Measurements from ENCODE around the gene POU2F1.
"Not testable (repeated sequence)": the region's sequence is repeated elsewhere in the genome, so short reads cannot be mapped to it uniquely, and the experiment has no call there.

Gene POU2F1

DNA sequence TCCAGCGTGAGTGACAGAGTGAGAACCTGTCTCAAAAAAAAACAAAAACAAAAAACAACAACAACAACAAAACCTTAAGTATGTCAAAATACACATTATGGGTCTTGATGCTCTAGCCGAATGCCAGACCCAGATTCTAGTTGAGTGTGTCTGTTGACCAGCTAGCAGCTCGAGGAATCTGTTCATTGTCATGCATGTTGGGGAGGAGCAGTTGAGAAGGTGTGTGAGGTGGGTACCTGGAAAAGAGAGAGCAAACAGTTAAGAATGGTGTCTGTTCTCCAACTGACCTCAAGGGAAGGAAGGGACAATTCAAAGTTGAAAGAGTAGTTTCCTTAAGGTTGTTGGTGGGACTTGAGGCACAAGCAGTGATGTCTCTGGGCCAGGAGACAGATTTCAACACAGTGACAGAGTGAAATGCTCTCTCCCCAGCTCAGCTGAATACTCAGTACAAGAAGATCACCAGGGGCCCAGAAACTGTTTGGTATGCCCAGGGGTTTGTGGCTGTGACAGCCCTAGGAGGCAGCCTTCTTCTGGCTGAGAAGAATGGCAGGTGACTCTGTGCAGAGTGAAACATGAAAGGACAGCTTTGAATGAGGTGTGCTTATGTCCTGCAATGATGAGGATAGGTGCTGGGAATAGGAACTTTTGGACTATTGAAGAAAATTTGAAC lies 14.4 kb upstream of the POU2F1 start:
- no peak for DNase-seq

DNA sequence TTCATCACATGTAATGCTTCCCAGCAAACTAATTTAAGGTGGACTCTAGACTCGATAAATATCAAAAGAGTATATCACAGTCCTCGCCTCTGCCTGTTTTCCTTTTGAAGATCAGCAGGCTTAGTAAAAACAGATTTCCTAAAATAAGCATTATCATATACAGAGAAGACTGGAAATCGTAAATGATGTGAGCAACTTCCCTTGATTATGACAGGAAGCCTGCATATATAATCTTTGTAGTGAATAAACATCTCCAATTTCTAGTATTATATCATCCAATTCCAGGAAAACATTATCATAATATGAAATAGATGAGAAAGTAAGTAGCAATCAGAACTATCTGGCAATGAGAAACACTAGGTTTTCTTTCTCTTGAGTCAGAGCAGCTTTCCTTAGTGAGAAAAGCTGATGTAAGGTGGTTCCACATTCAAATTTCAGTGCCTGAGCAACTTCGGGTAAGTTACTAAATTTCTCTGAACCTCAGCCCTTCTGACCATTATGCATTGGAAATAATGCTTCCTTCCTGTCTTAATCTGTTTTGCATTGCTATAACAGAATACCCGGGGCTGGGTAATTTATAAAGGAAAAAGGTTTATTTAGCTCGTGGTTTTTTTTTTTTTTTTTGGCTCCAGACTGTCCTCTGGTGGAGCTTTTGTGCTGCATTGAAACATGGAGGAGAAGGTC lies 12.6 kb upstream of the POU2F1 start:
- no peak for DNase-seq

GRCh38 chr1:167208624-167208976 lies 12.1 kb upstream of the POU2F1 start:
- DNase-seq, result no peak

GRCh38 chr1:167209044-167209443 lies 11.6 kb upstream of the POU2F1 start:
- DNase-seq, result no peak

DNA sequence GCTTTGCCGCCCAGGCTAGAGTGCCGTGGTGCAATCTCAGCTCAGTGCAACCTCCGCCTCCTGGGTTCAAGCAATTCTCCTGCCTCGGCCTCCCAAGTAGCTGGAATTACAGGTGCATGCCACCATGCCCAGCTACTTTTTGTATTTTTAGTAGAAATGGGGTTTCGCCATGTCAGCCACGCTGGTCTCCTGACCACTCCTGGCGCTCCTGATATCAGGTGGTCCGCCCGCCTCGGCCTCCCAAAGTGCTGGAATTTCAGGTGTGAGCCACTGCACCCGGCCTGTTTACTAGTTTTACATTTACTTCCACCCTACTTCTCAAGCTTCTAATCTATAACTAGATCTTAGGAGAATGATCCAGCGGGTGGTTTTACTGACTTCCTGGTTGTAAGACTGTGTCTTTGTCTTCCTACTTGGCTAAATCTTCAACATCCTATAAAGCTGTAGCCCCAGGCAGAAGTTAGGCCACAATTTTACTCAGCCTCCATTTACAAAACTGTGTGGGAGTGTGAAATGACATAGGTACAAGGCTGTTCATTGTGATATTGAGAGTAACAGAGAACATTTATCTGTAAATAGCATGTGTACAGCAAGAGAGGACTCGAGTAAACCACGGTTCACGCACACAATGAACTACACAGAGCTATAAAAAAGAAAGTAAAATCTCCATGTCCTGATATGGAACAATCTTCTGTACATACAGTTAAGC lies 9.6 kb upstream of the POU2F1 start:
- no peak for DNase-seq

- DNase-seq, result no peak
Measured at GRCh38 chr1:167212025-167212424, 8.7 kb upstream of the POU2F1 start.

DNA sequence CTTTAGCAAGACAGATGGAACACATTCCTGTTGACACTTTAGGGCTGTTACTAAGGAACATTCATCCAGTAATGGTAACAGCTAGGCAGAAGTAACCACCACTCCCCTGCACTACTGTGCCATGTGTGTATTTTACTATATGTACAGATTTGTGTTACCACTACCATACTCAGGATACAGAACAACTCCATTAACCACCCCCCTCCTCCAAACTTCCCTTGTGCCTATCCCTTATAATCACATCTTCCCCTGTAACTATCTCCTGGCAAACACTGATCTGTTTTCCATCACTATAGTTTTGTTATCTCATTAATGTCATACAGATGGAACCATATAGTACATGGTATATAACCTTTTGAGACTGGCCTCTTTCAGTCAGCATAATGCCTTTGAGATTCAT lies 3.9 kb upstream of the POU2F1 start:
- DNase-seq, result no peak

GRCh38 chr1:167219194-167219593 lies 1.5 kb upstream of the POU2F1 start:
- no peak for DNase-seq

DNA sequence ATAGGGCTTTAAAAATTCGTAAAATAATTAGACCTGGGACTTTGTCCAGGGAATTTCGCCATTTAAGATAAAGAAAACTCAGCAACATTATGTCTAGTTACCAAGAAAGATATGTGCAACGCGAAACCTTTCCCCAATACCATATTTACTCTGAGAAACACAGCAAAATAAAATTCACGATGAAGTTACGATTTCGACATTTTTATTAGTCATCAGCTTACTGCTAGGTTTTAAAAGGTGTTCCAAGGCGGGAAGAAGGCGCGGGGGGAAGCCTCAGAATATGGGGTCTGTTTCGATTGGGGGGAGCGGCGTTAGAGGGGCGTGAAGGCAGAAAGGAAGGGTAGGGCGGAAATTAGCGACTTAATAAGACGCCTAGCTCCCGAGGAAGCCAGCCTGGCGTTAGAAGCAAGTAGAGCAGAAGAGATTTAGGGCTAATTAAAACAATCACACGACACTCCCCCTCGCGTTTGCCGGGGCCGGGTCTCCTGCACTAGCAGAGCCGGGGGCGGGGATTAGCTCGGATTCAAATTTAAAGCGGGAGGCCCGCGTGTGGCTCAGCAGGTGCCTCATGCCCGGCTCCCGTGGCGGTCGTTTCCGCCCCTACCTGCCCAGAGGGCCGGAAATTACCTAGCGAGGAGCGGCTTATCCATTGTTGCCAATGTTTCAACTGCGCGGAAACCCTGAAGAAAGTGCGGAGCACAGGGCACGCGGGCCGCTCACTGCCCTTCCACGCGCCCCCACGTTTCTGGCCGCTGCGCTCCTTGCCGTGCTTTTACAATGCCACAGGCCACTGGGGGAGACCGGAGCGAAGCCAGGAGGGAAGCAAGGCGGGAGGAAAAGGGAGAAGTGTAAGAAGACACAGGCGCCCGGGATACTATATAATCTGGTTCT lies 795 bp upstream of the POU2F1 start:
- DNase-seq, result peak; percentile 85

DNA sequence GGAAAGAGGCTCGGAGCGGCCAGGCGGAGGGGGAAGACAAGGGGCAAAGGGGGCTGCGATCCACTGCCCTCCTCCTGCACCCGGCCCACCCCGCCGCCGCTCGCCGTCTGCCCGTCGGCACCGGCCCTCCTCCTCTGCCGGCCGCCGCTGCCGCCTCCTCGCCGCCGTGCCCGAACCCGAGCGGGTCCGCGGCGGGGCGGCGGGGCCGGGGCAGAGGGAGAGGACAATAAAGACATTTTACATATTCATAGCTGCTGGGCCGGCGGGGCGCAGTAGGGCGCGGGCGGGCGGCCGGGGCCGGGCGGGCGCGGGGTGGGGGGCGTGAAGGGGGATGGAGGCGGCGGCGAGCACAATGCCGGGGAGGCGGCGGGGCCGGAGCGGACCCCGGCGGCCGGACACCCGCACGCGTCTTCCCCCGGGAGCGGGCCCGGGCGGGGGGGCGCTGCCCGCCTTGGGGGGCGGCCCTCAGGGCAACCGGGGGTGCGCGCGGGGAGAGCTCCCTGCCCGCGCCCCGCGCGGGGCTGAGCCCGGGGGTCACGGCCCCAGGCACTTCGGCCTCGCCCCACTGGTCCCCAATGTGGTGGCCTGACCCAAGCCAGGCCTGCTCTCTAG lies 546 bp downstream of the POU2F1 start:
- no peak for DNase-seq

- peak; percentile 67 for DNase-seq
Measured at GRCh38 chr1:167221738-167222610, 1.3 kb downstream of the POU2F1 start.

DNA sequence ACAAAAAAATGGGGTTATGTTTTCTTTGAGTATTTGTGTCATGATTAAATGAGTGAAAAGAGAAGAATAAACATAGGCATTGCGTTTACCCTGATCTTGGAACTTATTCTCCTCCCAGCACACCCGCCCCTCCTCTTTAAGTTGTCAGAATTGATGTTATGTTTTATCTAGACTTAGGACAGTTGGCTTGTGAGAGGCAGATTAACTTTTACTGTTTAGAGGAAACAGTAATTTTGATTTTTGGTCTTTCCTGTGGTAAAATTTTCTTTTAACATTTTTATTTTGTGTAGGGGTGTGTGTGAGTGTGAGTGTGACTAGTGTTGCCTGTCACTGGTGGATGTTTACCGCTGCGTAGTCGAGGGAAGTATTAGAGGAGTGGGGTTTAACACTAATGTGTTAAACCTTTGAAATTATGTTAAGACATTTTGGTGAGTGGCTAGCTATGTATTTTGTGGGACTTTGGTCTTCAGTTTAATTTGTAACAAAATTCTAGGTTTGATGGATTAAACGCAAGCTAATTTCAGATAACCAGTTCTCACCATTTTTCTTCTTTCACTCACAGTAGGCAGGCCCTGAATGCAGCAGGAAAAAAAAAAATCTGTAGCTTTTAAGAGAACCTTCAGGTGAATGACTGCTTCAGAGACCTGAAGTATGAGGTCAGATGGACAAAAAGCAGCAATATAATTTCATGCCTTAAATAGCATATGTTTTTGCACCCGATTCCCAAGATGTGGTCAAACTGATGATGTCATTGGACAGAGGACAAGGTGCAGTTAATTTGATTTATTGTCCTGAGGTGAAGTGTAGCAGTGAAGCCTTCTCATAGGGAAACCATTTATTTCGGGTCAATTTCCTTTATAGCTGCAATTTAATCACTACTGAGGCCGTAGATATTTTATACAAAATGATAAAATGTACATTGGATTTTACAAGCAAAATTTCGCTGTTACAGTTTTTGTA lies 2.7 kb downstream of the POU2F1 start:
- no peak for DNase-seq

GRCh38 chr1:167224734-167225235 lies 4.1 kb downstream of the POU2F1 start:
- DNase-seq, result not testable (repeated sequence)

DNA sequence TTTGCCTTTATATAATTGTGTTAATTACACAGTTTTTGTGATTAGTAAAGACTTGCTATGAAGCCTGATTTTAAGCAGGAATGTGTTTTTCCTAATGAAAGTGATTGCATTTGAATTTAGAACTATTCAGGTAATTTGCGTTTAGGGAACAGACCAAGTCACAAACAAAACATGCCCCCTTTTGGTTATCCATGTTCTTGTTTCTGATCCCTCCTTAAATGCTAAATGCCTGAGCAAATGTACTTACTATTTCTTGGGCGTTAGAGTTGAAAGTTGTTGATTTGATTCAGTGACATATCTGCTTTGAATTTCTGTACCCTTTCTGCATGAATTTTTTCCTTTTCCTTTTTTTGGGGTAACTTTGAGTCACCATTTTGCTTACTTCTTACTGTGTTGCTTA lies 5.2 kb downstream of the POU2F1 start:
- DNase-seq, result no peak

GRCh38 chr1:167227934-167228378 lies 7.3 kb downstream of the POU2F1 start:
- no peak for DNase-seq

- DNase-seq, result no peak
Measured at GRCh38 chr1:167229719-167230385, 9.2 kb downstream of the POU2F1 start.

DNA sequence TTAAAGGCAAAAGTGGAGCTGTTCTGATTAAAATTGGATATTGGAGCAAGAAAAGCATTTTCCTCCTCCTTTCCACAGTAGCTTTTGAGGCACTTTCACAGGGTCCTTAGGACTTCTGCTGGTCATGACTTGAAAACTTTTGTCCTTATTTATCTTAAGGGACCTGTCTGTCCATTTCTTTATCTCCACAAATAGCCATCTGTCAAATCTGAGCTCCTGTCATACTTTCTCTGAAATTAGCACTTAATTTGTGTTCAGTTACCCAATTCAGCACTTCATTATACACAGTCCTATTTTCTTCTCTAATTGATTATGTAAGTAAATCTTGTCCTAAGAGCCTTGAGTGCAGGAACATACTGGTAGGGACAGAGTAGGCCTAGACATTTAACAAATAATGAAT lies 9.8 kb downstream of the POU2F1 start:
- no peak for DNase-seq

DNA sequence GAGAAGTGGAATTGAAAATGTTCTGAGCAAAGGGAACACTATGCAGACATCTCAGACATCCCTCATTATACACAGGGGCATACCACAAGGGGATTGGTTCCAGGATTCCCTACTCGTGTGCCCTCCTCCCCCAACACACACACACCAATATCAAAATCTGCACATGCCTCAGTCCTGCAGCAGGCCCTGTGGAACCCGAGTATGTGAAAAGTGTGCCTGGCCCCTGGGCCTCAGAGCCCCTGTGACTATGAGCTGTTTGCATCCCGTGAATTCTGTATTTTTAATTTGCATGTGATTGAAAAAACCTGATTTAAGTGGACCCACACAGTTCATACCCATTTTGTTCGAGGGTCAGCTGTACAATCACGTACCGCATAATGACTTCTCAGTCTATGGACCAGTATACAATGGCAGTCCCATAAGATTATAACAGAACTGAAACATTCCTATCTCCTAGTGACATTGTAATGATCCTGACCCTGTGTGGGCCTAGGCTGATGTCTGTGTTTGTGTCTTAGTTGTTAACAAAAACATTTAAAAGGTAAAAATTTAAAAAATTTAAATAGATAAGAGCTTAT lies 11.3 kb downstream of the POU2F1 start:
- DNase-seq, result no peak

DNA sequence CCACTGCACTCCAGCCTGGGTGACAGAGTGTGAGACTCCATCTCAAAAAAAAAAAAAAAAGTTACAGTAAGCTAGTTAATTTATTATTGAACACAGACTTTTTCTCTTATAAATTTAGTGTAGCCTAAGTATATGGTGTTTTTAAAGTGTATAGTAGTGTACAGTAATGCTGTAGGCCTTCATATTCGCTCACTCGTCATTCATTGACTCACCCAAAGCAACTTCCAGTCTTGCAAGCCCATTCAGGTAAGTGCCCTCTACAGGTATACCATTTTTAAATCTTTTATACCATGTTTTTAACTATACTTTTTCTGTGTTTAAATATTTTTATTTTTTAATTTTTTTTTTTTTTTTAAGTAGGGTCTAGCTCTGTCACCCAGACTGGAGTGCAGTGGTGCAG lies 12.1 kb downstream of the POU2F1 start:
- DNase-seq, result no peak
